GM12892 (cell line): ENCODE results near the gene CMTR1.

Experiments
- DNase-seq: peaks from one replicate; pipeline ENCODE4 v3.0.0; 2011; ENCODE audit not compliant: insufficient read length
- FAIRE-seq: peaks from 2 replicates; lab custom pipeline; 2011; peaks lifted over from hg19 to GRCh38; lab: Jason Lieb, UNC
- POLR2A ChIP-seq: IDR thresholded peaks from 2 replicates; pipeline ENCODE4 v1.6.1; 2011; ENCODE audit warnings: low read depth, low read length, control low read depth
- POLR2AphosphoS5 ChIP-seq: IDR thresholded peaks from 2 replicates; pipeline ENCODE4 v1.6.1; 2011; ENCODE audit warnings: low read depth, low read length, control low read depth
- TAF1 ChIP-seq: IDR thresholded peaks from 2 replicates; pipeline ENCODE4 v1.6.1; 2011; ENCODE audit warnings: low read depth, mild to moderate bottlenecking, control low read depth, low read length, borderline replicate concordance

CMTR1 gene

DNA sequence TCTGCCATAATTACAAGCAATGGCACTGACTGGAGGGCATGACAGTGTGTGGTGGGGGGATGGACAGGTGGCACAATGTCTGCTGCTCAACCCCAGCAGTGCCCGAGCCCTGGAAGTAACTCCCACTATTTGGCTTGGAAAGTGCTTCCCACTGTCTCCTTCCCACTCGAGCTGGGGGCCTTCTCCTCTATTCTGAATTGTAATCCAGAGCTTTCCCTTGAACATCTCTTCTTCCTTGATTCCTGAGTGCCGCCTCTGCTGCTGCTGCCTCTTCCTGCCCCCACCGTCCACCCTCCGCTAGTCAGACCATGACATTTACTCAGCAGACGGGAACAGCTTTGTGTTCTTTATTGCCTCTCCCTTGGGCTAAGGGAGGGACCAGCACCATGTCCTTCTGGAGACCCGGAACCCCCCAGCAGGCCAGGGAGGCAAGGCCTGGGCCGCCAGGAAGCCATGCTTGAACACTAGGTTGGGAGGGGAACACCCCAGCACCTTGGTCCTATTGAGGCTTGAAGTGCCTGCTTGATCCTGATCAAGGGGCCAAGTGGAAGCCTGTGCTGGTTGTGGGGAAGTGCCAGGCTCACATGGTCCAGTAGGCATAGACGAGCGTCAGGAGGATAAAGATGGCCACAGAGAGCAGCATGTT is 49.7 kb downstream of the CMTR1 start:
- no peak for DNase-seq
- no peak for TF ChIP-seq POLR2AphosphoS5
- TF ChIP-seq TAF1: no peak
- no peak for TF ChIP-seq POLR2A
- no peak for FAIRE-seq

DNA sequence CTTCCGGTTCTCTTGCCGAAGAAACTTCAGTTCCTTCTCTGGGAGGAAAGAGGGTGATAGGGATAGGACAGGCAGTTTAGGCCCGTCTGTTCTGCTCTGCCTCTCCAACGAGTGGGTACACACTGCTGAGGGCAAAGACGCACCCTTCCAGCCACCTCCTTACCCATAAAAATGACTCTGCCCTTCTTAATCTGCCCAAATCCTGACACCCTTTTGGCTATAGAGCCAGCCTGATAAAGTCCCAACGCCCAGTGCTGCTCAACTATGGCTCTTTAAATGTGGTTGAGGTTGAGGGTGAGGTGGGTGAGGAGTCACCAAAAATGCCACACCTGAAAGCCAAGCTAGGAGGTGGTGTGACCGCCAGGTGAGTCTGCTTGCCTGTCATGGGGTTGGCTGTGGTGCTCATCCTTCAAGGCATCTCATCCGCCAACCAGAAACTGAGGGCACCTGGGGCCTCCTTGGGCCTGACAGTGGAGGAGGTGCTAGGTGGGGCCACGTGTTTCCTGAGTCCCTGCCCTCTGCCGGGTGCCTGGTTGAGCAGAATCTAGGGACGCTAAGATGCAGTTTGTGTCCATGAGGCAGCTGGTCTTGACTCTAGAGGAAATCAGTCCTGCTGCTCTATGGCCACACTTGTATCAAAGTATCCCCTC is 50.4 kb downstream of the CMTR1 start:
- no peak for FAIRE-seq
- no peak for DNase-seq
- TF ChIP-seq POLR2A: no peak
- no peak for TF ChIP-seq POLR2AphosphoS5
- TF ChIP-seq TAF1: no peak

DNA sequence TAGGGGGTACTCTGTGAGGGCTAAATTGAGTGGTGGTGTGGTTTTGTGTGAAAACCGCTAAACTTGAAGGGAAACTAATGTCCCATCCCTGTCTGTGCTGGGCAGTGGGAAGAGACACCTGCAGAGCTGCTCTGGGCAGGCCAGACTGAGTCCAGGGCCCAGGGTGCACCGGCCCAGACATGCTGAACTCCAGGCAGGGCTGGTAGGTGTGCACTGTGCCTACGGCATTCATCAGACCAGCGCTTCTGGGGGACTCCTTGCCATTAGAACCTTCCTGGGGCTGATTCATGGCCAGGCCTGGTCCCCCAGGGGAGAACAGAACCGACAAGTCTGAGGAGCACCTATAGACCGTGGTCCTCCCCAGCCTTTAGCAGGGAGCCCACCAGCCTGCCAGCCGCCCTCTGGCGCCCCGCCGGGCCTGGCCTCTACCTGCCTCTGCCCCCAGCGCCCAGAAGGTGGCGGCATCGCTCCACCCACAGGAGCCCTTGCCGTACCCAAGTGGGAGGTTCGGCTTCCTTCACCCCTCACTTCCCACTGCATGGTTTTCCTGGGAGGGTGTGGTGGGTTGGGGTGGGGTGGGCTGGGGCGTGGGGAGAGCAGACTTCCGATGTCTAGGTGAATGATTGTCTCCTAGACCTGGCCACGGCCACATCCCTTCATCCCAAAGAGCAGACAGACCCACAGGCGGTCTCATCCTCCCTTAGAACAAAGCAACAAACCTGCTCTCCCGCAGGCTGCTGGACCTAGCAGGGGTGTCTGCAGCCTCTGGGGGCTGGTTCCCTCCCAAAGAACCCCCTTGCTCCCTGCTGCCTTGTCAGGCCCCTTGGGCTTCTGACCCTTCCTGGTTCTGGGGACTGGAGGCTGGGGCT is 51.1 kb downstream of the CMTR1 start:
- DNase-seq: peak; percentile 90
- no peak for TF ChIP-seq POLR2AphosphoS5
- TF ChIP-seq POLR2A: no peak
- TF ChIP-seq TAF1: no peak
- peak; percentile 89 for FAIRE-seq

DNA sequence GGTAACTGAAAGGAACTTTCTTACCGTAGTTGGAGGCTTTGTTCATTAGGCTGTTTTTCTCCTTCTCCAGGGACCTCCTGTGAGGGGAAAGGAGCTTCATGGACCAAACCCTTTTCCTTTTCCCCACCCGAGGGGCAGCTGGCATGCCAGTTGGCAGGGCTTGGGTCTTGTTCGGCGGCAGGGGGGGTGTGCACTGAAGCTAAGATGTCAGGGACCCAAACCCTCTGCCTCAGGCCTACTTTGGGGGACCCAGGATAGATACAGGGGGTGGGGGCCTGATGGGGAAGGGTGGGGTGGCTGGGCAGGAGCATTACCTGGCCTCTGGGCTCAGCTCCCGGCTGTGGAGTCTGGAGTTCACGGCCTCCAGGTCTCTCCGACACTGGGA is 51.8 kb downstream of the CMTR1 start:
- no peak for FAIRE-seq
- TF ChIP-seq POLR2A (no peak), POLR2AphosphoS5 (no peak), TAF1 (no peak)
- DNase-seq: no peak

DNA sequence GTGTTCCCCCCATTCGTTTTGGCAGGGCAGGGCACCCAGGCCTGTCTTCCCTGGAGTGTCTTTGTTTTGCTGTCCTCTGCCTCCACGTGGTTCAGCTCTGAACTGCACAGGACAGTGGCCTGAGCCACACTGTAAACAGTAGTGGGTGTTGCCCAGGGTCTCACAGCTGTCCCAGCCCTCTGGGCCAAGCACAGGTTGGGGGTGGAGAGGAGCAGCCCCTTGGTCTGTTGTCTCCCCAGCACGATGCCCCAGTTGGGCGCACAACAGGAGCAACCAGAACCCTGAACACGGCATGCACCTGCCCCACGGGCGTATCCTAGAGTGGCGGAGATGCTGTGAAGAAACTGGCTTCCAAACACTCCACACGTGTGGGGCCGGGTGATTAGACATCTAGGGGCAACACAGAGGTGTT is 52.3 kb downstream of the CMTR1 start:
- no peak for TF ChIP-seq POLR2A
- no peak for TF ChIP-seq TAF1
- no peak for TF ChIP-seq POLR2AphosphoS5
- no peak for FAIRE-seq
- DNase-seq: no peak

DNA sequence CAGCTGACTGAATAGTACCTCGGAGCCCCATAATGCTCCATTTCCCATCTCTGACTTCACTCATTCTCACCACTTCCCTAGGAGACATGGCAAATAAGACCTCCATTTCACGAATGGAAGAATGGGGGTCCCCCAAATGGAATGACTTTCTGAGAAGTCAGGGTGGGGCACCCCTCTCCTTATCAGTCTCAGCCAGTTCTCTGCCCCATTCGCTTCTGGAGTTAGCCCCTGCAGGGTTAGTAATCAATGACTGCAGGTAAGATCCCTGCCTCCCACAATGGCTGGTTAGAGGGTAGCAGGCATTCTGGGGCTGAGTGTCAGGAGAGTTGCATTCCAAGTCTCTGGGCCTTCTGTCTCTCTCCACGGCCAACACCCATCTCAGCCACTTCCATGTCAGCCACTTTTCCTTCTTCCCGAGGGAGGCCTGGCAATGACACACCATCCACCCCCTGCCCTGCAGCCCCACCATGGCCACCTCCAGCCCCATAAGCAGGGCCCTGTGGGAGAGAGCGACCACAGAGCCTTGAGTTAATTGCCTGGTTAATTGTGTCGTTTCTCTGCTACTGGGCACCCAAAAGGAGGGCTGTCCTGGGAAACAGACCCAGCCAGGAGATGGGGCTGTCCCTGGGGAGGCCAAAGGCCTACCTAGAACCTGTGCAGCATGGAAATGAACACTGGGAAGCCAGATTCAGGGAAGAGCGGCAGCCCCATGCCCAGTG is 53.3 kb downstream of the CMTR1 start:
- DNase-seq (no peak), FAIRE-seq (no peak)
- TF ChIP-seq TAF1 (no peak), POLR2A (no peak), POLR2AphosphoS5 (no peak)

DNA sequence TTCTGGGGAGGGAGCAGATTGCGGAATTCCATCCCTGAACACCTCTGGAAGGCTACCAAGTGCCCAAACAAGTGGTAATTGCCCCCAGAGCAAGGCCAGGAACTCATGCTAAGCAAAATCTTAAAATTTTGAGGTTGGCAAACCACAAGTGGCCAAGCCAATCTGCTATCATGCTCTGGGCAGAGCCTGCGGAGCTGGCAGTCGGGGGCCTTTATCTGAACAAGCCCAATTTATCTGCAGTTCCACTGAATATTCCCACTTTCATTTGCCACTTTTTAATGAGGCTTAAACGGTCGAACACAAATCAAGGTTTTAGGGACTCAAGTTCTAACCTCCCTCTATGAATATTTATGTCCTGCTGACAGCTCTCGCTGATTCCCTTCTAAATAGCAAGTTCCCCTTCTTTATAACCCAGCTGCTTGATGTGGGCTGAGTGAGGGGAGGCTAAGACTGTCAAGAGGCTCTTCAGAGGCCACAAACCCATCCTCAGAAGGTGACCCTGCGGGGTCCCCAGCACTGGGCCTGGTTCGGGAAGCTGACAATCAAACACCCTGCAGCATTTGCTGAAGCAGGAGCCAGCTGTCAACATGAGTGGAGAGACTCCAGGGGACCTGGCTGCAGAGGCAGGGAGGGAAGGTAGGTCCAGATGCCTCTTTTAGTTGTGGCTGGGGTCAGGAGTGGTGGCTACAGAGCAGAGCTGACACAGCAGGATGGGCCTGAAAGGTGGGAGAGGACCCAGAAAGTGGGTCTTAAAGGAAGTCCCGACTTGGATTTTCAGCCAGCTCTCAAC is 54.8 kb downstream of the CMTR1 start:
- FAIRE-seq: peak; percentile 27
- TF ChIP-seq POLR2A: no peak
- no peak for TF ChIP-seq TAF1
- no peak for TF ChIP-seq POLR2AphosphoS5
- DNase-seq: no peak

DNA sequence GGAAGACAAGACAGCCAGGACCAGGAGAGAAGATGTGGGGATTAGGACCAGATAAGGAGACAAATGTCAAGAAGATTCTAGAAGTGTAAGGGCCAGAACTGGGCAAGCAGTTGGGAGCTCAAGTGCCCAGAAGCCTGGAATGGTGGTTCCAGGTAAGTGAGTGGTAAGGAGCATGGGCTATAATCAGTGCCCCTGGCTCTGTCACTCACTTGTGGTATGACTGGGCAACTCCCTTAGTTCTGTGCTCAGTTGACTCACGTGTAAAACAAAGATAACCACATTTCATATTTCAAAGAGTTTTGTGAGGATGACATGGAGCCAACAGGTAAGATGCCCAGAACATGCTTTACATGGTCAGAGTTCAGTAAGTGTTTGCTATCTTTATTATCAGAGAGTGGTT is 55.5 kb downstream of the CMTR1 start:
- no peak for DNase-seq
- FAIRE-seq: no peak
- TF ChIP-seq POLR2AphosphoS5 (no peak), TAF1 (no peak), POLR2A (no peak)

DNA sequence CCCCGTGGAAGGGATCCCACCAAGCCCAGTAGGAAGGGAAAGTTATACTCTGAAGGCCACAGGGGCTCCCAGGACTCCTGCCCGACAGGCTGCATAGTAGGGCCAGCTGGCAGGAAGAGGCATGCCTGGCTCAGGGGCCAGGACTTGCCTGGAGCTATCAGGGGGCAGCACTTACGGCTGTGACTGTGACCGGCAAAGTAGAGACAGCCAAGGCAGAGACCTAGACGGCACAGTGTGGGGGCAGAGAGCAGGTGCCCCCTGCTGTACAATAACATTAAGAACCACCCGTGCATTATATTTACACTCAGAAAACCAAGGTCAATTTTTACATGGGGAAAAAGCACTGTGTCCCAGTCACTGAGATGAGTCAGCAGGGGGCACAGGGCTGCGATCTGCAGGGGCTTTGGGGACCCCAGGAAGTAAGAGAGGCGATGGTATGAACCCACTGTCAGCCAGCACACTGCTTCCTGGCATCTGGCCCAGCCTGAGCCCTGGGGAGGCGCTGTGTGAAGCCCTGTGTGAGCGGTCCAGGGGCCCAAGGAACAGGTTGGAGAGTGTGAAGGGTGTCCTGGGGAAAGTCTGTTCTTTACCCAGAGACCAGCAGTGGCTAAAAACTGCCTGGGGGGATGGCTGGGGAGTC is 56.8 kb downstream of the CMTR1 start:
- DNase-seq (no peak), FAIRE-seq (no peak)
- TF ChIP-seq POLR2AphosphoS5 (no peak), TAF1 (no peak), POLR2A (no peak)

DNA sequence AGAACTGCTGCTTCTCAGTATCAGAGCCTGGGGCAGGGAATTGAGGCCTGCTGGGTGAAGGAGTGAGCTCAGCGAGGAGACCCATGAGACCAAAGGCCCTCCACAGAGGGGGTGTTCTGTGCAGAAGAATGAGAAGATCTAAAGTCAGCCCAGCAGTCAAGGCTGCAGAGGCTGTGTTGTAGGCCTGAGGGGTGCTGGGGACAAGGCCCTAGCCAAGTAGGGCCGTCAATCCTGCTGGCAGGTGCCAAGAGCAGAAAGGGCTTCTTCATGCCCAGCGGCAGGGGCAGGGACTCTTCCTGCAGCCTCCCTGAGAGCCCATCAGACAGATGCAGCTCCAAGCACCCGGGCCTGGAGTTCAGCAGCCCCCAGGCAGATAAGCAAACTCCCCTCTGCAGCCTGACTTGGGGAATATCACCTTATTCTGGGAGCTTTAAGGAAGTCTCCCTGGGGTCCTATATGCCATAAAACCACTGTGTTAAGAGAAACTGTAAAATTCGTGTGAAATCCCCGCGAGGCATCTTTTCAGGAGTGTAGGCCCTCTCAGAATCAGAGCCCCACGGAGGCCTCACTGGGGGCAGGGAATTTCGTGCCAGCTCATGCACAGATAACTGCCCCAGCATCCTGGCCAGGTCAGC is 57.6 kb downstream of the CMTR1 start:
- no peak for DNase-seq
- FAIRE-seq: no peak
- TF ChIP-seq TAF1 (no peak), POLR2A (no peak), POLR2AphosphoS5 (no peak)
